GM06990 (cell line): Measurements from ENCODE around the gene UROC1.

Experiments used
- DNase-seq: peaks from one replicate; pipeline ENCODE4 v3.0.0-alpha.2; 2011; ENCODE audit not compliant: insufficient read length; ENCODE audit errors: extremely low read depth
- H3K27me3 ChIP-seq: replicated peaks from 2 replicates; pipeline ENCODE4 v1.6.0; 2011; ENCODE audit warnings: low read length; ENCODE audit not compliant: control insufficient read depth, insufficient read depth
- H3K36me3 ChIP-seq: 2 replicates; pipeline ENCODE4 v1.5.1; 2011; ENCODE audit warnings: low read length; ENCODE audit not compliant: control insufficient read depth, insufficient read depth
- H3K4me3 ChIP-seq: replicated peaks from 2 replicates; pipeline ENCODE4 v1.5.1; 2011; ENCODE audit warnings: low read depth, mild to moderate bottlenecking, control low read depth, low read length
- TF ChIP-seq, protein P1 (sequence below): IDR thresholded peaks from 2 replicates; pipeline ENCODE4 v1.5.1; 2011; ENCODE audit warnings: low read length, control low read depth, mild to moderate bottlenecking, inconsistent platforms; ENCODE audit not compliant: insufficient read depth, poor library complexity, severe bottlenecking

The UROC1 gene

GRCh38 chr3:126508564-126508964, 9.0 kb downstream of the UROC1 start:
- no peak overlapping the region for H3K4me3 ChIP-seq

DNA sequence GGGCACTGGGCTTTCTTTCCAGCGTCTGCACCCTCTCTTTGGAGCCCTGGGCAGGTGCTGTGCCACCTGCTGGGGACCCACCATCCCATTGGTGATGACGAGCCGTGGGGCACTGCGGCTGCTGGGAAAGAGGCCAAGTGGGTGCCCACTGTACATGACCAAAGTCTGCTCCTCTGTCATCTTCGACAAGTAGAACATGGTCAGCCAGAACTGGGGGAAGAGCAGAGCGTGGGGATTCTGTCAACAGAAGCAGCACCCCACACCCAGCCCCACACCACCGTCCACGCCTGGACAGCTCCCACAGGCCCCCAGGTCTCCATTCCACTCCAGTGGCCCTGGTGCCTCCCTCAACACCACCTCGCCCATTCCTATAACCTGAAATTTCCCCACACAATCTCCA, 9.7 kb downstream of the UROC1 start:
- H3K36me3 ChIP-seq = no peaks in the 10 kb centered on the region
- TF ChIP-seq, protein P1, sequence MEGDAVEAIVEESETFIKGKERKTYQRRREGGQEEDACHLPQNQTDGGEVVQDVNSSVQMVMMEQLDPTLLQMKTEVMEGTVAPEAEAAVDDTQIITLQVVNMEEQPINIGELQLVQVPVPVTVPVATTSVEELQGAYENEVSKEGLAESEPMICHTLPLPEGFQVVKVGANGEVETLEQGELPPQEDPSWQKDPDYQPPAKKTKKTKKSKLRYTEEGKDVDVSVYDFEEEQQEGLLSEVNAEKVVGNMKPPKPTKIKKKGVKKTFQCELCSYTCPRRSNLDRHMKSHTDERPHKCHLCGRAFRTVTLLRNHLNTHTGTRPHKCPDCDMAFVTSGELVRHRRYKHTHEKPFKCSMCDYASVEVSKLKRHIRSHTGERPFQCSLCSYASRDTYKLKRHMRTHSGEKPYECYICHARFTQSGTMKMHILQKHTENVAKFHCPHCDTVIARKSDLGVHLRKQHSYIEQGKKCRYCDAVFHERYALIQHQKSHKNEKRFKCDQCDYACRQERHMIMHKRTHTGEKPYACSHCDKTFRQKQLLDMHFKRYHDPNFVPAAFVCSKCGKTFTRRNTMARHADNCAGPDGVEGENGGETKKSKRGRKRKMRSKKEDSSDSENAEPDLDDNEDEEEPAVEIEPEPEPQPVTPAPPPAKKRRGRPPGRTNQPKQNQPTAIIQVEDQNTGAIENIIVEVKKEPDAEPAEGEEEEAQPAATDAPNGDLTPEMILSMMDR = no peak
- H3K4me3 ChIP-seq = no peak overlapping the region
- no peaks in the 10 kb centered on the region for H3K27me3 ChIP-seq
- no peak for DNase-seq

More at GRCh38 chr3:126508564-126508964, 9.0 kb downstream of the UROC1 start:
- DNase-seq = no peak
- no peaks in the 10 kb centered on the region for H3K27me3 ChIP-seq
- TF ChIP-seq, protein P1 = no peak
- H3K36me3 ChIP-seq = no peaks in the 10 kb centered on the region

DNA sequence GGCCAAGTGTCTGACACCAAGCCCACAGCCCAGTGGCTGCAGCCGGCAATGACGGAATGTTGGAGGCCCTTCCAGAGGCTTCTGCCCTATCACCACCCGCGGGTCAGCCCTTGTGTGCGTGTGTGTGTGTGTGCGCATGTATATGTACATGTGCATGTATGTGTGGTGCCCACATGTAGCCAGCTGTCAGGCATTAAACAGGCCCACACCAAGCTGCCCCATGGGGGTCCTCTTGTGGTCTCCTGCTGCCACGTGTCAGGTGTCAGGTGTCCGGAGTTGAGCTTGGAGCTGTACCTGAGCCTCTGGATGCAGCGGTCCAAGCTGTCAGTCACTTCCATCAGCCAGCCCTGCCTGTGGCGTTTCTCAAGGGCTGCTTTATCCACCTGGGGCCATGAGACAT, 13.9 kb downstream of the UROC1 start:
- Histone ChIP-seq H3K4me3 (no peak overlapping the region), H3K27me3 (no peaks in the 10 kb centered on the region), H3K36me3 (no peaks in the 10 kb centered on the region)
- TF ChIP-seq, protein P1 = no peak
- DNase-seq = no peak

- no peak for DNase-seq
- H3K27me3 ChIP-seq = no peaks in the 10 kb centered on the region
- TF ChIP-seq, protein P1 = no peak
- H3K36me3 ChIP-seq = no peaks in the 10 kb centered on the region
- no peak overlapping the region for H3K4me3 ChIP-seq
Measured at GRCh38 chr3:126502656-126503055, 14.9 kb downstream of the UROC1 start.

DNA sequence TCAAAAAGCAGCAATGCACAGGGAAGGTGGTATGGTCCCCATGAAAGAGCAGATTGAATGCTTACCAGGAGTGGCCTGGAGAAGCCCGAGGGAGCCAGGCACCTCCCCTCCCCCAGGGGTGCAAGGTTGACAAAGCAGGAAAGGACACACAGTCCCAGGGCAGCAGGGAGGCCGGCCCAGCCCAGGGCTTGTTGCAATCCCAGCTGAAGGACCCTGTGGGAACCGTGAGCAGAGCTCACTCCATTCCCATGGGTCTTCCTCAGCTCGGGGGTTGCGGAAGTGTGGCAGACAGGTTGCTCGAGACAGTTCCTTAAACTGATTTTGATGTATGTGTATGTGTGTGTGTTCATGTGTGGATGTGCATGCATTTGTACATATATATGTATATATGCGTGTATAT, 15.8 kb downstream of the UROC1 start:
- no peak for DNase-seq
- TF ChIP-seq, protein P1 = no peak

GRCh38 chr3:126501054-126501453, 16.5 kb downstream of the UROC1 start:
- DNase-seq = no peak
- Histone ChIP-seq H3K27me3 (no peaks in the 10 kb centered on the region), H3K4me3 (no peak overlapping the region), H3K36me3 (no peaks in the 10 kb centered on the region)
- TF ChIP-seq, protein P1 = no peak

More for the DNA sequence above, 15.8 kb downstream of the UROC1 start:
- H3K4me3 ChIP-seq = no peak overlapping the region
- no peaks in the 10 kb centered on the region for H3K36me3 ChIP-seq
- no peaks in the 10 kb centered on the region for H3K27me3 ChIP-seq
